Measurements from ENCODE around the gene CCDC9B.

DNA sequence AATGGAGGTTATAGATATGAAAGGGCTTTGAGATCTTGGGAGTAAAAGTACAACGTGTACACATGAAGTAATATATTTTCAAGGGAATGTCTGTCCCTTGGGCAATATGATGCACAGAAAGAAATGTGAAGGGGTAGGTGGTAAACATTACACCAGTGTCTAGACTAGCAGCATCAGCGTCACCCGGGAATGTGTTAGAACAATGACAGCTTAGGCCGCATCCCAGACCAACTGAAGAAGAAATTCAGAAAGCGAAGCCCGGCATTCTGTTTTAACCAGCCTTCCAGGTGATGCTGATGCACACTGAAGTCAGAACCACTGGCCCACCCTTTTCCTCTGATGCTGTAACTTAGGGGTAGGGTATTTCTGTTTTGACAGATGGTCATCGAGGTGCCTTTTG is 10.9 kb downstream of the CCDC9B start:
- TF ChIP-seq, protein P1, sequence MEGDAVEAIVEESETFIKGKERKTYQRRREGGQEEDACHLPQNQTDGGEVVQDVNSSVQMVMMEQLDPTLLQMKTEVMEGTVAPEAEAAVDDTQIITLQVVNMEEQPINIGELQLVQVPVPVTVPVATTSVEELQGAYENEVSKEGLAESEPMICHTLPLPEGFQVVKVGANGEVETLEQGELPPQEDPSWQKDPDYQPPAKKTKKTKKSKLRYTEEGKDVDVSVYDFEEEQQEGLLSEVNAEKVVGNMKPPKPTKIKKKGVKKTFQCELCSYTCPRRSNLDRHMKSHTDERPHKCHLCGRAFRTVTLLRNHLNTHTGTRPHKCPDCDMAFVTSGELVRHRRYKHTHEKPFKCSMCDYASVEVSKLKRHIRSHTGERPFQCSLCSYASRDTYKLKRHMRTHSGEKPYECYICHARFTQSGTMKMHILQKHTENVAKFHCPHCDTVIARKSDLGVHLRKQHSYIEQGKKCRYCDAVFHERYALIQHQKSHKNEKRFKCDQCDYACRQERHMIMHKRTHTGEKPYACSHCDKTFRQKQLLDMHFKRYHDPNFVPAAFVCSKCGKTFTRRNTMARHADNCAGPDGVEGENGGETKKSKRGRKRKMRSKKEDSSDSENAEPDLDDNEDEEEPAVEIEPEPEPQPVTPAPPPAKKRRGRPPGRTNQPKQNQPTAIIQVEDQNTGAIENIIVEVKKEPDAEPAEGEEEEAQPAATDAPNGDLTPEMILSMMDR (IDR thresholded peaks at IDR 0.05; ENCODE audit: insufficient read depth, low read depth, low read length) = no peak
- no peak for TF ChIP-seq EZH2 (IDR thresholded peaks at IDR 0.05; ENCODE audit: insufficient read depth, low read length)

Measured in astrocyte (in vitro differentiated cells and primary cell).